G401 (cell line): ENCODE results near the gene ZNF783. TPM values are rescaled to one million over a fixed set of nuclear protein-coding genes. Genes with fewer than 3 reads are reported as not detected.
"Not testable (repeated sequence)": the region's sequence is repeated elsewhere in the genome, so short reads cannot be mapped to it uniquely, and the experiment has no call there.

Source experiments
- DNase-seq: peaks from one replicate; pipeline ENCODE4 v3.0.0-alpha.2; 2015; ENCODE audit warnings: low spot score
- in situ Hi-C: cut with HindIII; loops from 2 replicates; pipeline ENCODE4 v1.10.0; 2016; ENCODE audit warnings: low sequenced_read_pairs, mixed read lengths
- total RNA-seq: library from RNA; depleted of rRNA; stranded (reverse); fragments of >200 nt; shearing (Covaris generic); gene quantifications from 2 replicates; pipeline ENCODE4 v1.2.3, GENCODE V29; 2014; rRNA removed

The ZNF783 gene
- total RNA-seq, 1 experiment from 2014 or later, result 16.9 TPM

DNA sequence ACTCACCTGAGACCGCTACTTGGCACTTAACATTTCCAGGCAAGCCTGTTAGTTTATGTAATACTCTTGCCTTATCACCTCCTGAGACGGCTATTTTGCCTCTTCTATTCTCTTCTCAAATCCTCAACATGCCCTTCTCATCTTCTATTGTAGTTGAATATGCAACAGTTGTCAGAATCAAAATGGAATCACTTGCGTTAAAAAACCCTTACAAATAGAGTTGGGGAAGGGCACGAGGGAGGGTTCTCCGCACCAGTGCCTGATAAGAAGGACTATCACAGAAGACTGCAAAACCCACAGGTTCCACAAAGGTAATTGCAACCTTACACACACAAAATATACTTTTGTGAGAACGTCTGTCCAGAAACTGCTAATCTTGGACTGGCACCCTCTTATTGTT is 57.4 kb downstream of the ZNF783 start:
- in situ Hi-C loops, result no loop called here
- no peak for DNase-seq

DNA sequence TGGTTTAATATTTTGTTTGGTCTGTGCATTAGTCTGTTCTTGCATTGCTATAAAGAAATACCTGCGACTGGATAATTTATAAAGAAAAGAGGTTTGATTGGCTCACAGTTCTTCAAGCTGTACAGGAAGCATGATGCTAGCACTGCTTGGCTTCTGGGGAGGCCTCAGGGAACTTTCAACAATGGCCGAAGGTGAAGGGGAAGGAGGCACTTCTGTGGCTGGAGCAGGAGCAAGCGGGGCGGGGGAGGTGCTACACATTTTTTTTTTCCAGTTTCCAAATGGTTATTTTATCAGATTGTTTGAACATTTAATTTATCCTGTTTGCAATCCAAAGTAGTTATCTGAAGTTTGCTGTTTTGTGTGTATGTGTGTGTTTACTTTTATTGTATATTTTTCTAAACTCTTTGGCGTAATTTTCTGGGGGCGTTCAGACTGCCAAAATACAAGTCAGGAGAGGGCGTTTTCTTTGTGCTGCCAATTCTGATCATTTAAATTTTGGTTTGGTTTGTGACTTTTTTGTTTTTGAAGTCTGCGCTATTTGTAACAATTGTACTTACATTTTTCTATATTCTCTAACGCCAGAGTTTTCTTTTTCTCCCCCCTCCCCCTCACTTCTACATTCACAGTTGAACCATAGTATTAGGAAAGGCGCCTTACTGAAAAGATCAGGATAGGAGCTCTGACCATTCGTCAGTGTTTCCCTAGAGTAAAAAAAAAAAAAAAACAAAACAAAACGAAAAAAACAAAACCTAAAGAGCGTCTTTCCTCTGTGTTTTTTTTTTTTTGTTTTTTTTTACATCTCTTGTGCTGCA is 58.5 kb downstream of the ZNF783 start:
- in situ Hi-C loops, result no loop called here
- DNase-seq, result no peak

DNA sequence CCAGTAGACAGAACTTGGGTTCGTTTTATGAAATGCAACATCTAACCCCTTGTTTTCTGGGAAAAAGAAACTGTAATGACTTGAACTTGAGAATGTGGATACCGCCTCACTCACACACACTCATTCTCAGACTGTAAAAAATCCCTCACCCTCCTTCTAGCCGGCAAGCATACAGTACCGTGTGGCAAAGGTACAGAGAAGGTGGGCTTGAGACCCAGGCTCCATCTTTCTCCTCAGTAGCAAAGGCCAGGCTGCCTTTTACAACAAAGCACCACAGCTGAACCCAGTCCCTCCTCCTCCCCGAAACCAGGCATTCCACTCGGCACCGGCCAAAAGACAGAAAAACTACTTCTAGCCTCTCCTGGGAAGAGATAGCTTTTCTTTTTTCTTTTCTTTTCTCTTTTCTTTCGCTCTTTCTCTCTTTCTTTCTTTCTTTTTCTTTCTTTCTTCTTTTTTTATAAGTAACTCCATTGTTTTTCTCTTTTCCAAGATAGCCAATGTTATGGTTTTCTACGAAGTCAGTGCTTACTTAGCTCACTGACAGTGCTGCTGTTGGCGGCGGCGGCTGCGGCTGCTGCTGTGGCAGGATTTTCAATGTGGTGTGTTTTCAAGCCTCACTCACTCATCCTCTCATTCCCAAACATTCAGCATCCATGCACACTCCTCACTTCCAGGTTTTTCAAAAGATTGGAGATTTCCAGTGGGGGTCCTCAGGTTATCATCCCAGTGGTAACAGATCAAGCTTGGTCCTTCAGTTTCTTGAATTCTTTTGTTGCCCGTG is 59.3 kb downstream of the ZNF783 start:
- in situ Hi-C loops, DNase-seq: not testable (repeated sequence)

DNA sequence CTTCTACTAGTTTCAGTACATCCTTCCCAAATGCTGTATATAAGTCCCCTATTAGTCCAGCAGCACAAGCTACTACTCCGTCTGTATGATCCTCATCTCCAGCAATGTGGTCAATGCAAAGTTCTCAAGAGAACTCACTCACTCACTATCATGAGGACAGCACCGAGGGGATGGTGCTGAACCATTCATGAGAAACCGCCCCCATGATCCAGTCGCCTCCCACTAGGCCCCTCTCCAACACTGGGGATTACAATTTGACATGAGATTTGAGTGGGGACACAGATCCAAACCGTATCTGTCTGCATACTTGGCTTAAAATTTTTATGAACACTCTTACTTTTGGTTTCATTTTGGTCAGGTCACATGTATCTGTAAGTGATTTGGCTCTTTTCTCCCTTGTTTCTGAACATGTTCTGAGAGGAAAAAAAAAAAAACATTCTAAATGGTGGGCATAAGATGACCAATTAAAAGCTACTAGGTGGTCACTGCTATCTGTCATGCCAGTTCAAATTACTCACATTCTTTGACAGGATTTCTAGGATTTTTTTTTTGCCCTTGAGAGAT is 60.1 kb downstream of the ZNF783 start:
- no peak for DNase-seq
- in situ Hi-C loops, result no loop called here

DNA sequence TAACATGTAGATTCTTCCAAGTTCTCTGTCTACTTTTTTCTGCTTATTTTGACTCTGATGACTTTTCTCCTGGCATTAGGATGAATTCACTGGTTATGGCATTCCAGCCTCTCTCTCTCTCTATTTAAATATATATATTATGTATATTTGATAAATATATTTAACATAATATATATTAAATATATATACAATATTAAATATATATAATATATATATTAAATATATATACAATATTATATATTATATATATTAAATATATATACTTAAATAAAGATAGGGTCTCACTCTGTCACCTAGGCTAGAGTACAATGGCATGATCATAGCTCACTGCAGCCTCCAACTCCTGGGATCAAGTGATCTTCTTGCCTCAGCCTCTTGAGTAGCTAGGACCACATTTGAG is 60.7 kb downstream of the ZNF783 start:
- DNase-seq, result no peak
- in situ Hi-C loops, result no loop called here

DNA sequence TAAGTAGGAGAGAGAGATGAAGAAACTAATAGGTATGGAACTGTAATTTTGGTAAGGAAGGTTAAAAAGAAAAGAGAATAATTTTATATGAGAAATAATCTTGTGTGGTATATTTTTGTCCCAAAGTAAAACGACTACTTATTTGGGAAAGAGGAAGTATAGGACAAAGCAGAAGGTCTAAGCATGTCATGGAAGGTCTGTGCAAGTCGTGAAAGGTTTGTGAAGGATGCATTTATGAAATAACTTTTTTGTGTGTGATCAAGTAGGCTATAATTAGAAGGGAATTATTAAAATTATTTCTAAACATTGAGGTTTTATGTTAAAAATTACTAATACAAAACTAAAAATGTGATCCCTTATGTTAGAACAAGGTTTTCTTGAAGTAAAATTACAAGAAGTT is 63.3 kb downstream of the ZNF783 start:
- in situ Hi-C loops, result no loop called here
- no peak for DNase-seq

DNA sequence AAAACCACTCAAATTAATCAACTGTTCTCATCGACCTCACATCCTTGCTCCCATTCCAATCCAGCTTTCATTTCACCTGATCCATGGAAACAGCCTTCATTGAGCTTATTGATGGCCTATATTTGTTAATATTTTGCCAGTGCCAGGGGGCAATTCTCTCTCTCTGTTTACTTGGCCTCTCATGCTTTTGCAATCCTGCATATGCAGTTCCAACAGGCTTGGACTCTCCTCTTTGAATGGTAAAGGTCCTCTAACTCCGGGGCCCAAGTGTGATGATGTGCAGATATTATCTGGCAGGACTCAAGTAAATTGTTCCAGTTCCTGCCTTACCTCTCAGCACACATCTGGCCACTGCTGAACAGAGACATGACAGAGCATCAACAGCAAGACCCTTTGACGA is 67.3 kb downstream of the ZNF783 start:
- in situ Hi-C loops, result no loop called here

DNA sequence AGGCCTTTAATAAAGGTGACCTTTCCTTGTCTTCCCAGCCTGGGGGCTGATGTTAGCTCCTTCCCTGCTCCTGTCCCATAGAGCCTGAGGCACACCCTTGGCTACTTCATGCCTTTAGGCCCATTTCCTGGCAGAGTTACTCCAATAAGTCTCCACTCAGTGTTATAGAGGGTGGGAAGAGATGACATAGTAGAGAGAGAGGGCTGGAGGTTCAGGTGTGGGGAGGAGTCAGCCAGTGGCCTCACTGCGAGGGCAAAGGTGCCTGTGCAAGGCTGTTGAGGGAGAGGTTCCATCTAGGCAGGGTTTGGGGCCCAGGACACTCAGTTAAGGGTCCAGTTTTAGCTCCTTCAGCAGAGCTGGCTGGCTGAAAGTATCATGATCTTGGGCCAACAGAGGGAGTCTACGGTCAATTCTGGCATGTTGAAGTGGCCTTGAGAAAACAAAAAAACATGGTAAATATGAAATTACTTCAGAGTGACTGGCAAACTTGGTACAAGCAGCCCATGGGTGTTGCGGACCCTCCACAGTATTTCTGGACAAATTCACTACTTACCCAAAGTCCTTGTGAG is 67.9 kb downstream of the ZNF783 start:
- in situ Hi-C loops, result no loop called here
- DNase-seq, result no peak

More for the DNA sequence above, 67.3 kb downstream of the ZNF783 start:
- DNase-seq, result no peak

DNA sequence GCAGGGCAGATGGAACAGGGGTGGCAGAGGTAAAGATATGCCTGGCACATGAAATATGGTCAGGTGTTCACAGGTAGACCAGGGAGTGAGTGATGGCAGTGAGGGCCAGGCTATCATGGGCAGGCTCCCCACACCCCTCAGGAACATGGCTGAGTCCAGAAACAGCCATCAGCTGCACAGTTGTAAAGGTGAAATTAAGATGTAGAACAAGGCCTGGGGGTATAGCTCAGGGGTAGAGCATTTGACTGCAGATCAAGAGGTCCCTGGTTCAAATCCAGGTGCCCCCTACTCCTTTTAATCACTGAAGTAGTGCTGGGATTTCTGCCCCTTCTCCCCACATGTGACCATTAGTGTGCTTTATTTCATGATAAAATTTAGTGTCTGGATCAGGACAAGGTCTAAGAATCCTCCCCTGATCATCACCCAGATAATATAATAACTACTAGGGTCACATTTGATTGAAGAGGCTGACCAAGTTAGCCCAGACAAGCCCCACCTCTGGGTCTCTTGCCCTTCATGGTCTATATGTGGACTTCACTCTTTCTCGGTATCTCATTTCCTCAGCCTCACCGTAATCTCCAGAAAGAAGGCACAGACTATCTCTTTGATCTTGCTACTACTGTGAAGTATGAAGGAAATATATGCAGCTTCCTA is 69.0 kb downstream of the ZNF783 start:
- in situ Hi-C loops, result no loop called here
- DNase-seq, result no peak

DNA sequence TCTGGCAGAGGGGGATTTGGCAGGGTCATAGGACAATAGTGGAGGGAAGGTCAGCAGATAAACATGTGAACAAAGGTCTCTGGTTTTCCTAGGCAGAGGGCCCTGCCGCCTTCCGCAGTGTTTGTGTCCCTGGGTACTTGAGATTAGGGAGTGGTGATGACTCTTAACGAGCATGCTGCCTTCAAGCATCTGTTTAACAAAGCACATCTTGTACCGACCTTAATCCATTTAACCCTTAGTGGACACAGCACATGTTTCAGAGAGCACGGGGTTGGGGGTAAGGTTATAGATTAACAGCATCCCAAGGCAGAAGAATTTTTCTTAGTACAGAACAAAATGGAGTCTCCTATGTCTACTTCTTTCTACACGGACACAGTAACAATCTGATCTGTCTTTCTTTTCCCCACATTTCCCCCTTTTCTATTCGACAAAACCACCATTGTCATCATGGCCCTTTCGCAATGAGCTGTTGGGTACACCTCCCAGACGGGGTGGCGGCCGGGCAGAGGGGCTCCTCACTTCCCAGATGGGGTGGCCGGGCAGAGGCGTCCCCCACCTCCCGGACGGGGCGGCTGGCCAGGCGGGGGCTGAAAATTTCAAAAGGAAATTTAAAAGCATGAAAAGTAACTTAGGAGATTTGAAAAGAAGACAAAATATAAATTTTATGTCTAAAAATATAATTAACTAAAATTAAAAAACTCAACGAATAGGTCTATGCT is 70.8 kb downstream of the ZNF783 start:
- in situ Hi-C loops, DNase-seq: not testable (repeated sequence)

DNA sequence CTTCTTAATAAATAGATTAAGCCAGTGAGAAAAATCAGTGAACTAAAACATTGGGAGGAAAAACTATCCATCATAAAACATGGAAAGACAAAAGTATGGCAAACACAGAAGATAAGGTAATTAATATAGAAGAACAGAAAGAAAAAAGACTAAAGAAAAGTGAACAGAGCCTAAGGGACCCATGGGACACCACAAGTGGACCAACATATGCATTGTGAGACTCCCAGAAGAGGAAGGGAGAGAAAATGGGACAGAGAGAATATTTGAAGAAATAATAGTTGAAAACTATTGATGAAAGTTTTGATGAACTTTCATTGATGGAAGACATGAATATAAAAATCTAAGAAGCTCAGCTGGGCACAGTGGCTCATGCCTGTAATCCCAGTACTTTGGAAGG is 71.3 kb downstream of the ZNF783 start:
- in situ Hi-C loops, result no loop called here
- no peak for DNase-seq

DNA sequence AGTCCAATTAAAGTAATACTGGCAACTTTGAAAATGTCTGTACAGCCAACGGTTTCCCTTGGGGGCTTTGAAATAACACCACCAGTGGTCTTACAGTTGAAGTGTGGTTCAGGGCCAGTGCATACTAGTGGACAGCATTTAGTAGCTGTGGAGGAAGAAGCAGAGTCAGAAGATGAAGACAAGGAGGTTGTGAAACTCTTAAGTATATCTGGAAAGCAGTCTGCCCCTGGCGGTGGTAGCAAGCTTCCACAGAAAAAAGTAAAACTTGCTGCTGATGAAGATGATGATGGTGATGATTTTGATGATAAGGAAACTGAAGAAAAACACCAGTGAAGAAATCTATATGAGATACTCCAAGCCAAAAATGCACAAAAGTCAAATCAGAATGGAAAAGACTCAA is 72.2 kb downstream of the ZNF783 start:
- in situ Hi-C loops, result no loop called here
- DNase-seq, result no peak

Other genes starting within 250 kb of the ZNF783 start
- gene PDIA4, start 233.7 kb upstream of the ZNF783 start, total RNA-seq, result 256 and 309 TPM in 2 replicates
- gene ZNF786, start 171.5 kb upstream of the ZNF783 start, total RNA-seq, result 5.2 and 6.4 TPM in 2 replicates
- gene ZNF425, start 135.9 kb upstream of the ZNF783 start, total RNA-seq, result 3.4 and 4.7 TPM in 2 replicates
- 7.1 and 8.8 TPM in 2 replicates for gene ZNF398, start 114.7 kb upstream of the ZNF783 start, total RNA-seq
- 13.4 and 22.6 TPM in 2 replicates for gene ZNF282, start 66.7 kb upstream of the ZNF783 start, total RNA-seq
- gene ZNF212, start 22.5 kb upstream of the ZNF783 start, total RNA-seq, result 11.6 and 15.9 TPM in 2 replicates
- gene ZNF777, start 198.9 kb downstream of the ZNF783 start, total RNA-seq, result 21.1 and 28.6 TPM in 2 replicates
- 24.2 and 30.4 TPM in 2 replicates for gene ZNF746, start 235.6 kb downstream of the ZNF783 start, total RNA-seq